ENCODE data around the gene PTTG1IP. TPM values are rescaled to one million over a fixed set of nuclear protein-coding genes. Genes with fewer than 3 reads are reported as not detected.

Gene PTTG1IP
- total RNA-seq, 4 donors from 2014 or later, result 83.1 to 132 (median 114) TPM

GRCh38 chr21:44840771-44841170, 32.7 kb downstream of the PTTG1IP start:
- TF ChIP-seq POLR2A (IDR thresholded peaks at IDR 0.05), result no peak
- TF ChIP-seq CTCF (IDR thresholded peaks at IDR 0.05), result no peak
- WGBS, 2 donors, result 78 to 100% methylated on average over 1 to 4 of the region's 11 CpGs
- H3K36me3 ChIP-seq, result no peaks in the 10 kb centered on the region
- intact Hi-C loops (cut with DNase I), result no loop called here
- H3K4me3 ChIP-seq, result no peak overlapping the region
- peaks cover 4 to 26% (median 10%) of the 10 kb centered on the region in 3 donors for H3K4me1 ChIP-seq
- DNase-seq, result no peak
- H3K27me3 ChIP-seq, result peaks cover 0 to 58% (median 0%) of the 10 kb centered on the region in 4 donors
- no peaks in the 10 kb centered on the region for H3K9me3 ChIP-seq
- H3K27ac ChIP-seq, result no peak overlapping the region

GRCh38 chr21:44838951-44839350, 34.5 kb downstream of the PTTG1IP start:
- Histone ChIP-seq H3K4me1 (peaks cover 0 to 19% (median 6%) of the 10 kb centered on the region in 3 donors), H3K9me3 (no peaks in the 10 kb centered on the region), H3K27ac (no peak overlapping the region), H3K27me3 (peaks cover 0 to 44% (median 0%) of the 10 kb centered on the region in 4 donors), H3K36me3 (no peaks in the 10 kb centered on the region), H3K4me3 (no peak overlapping the region)
- TF ChIP-seq CTCF (IDR thresholded peaks at IDR 0.05) (no peak), POLR2A (IDR thresholded peaks at IDR 0.05) (no peak)
- DNase-seq, result no peak
- WGBS, 2 donors, result 85 to 94% methylated on average over 2 to 7 of the region's 9 CpGs
- intact Hi-C loops (cut with DNase I), result no loop called here

GRCh38 chr21:44838039-44838895, 35.2 kb downstream of the PTTG1IP start:
- TF ChIP-seq POLR2A (IDR thresholded peaks at IDR 0.05), result no peak
- Histone ChIP-seq H3K36me3 (no peaks in the 10 kb centered on the region), H3K27ac (no peak overlapping the region), H3K27me3 (peaks cover 0 to 37% (median 0%) of the 10 kb centered on the region in 4 donors), H3K4me1 (peaks cover 0 to 19% (median 6%) of the 10 kb centered on the region in 3 donors), H3K4me3 (no peak overlapping the region), H3K9me3 (no peaks in the 10 kb centered on the region)
- 78 to 95% methylated on average over 4 to 11 of the region's 30 CpGs for WGBS, 2 donors
- no peak for DNase-seq
- intact Hi-C loops (cut with DNase I), result no loop called here

GRCh38 chr21:44837537-44837936, 36.0 kb downstream of the PTTG1IP start:
- peaks cover 0 to 19% (median 6%) of the 10 kb centered on the region in 3 donors for H3K4me1 ChIP-seq
- TF ChIP-seq POLR2A (IDR thresholded peaks at IDR 0.05) (no peak), CTCF (IDR thresholded peaks at IDR 0.05) (no peak)
- no peaks in the 10 kb centered on the region for H3K9me3 ChIP-seq
- no peak for DNase-seq
- peaks cover 0 to 30% (median 0%) of the 10 kb centered on the region in 4 donors for H3K27me3 ChIP-seq
- WGBS, 2 donors, result 78 to 91% methylated on average over 4 to 5 of the region's 13 CpGs
- H3K4me3 ChIP-seq, result no peak overlapping the region
- intact Hi-C loops (cut with DNase I), result no loop called here
- H3K36me3 ChIP-seq, result no peaks in the 10 kb centered on the region
- no peak overlapping the region for H3K27ac ChIP-seq

- WGBS, 2 donors, result 44 to 87% methylated on average over 4 to 12 of the region's 37 CpGs
Observed at GRCh38 chr21:44836666-44837471, 36.6 kb downstream of the PTTG1IP start.

More at GRCh38 chr21:44836666-44837471, 36.6 kb downstream of the PTTG1IP start:
- no peak for DNase-seq
- no peak overlapping the region for H3K27ac ChIP-seq
- peaks cover 0 to 23% (median 0%) of the 10 kb centered on the region in 4 donors for H3K27me3 ChIP-seq
- H3K36me3 ChIP-seq, result no peaks in the 10 kb centered on the region
- H3K4me1 ChIP-seq, result peaks cover 0 to 19% (median 6%) of the 10 kb centered on the region in 3 donors
- TF ChIP-seq CTCF (IDR thresholded peaks at IDR 0.05) (peak in 1 of 6 experiments; percentile 25), POLR2A (IDR thresholded peaks at IDR 0.05) (no peak)
- no peaks in the 10 kb centered on the region for H3K9me3 ChIP-seq
- intact Hi-C loops (cut with DNase I), result no loop called here
- no peak overlapping the region for H3K4me3 ChIP-seq
